ENCODE results near the gene KLHL6. TPM values are rescaled to one million over a fixed set of nuclear protein-coding genes. Genes with fewer than 3 reads are reported as not detected.
"Not testable (repeated sequence)": the region's sequence is repeated elsewhere in the genome, so short reads cannot be mapped to it uniquely, and the experiment has no call there.

KLHL6 gene
- total RNA-seq, 1 experiment from 2014 or later = not detected

DNA sequence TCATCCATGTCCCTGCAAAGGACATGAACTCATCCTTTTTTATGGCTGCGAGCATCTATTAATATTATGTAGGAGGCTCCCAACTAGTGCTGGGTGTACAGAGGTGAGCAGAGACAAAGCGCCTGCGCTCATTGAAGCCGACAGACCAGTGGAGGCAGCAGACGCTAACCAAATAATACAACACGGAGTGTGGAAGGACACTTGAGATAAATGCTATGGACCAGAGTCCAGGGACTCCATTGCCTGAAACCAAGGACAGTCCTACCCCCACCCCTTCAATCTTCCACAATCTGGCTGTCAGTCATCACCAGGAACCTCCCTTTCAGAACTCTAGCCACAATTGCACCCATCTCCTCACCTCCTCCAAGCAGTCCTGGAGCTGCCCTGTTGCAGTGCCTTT, 41.5 kb downstream of the KLHL6 start:
- in situ Hi-C loops (cut with HindIII; ENCODE audit: low sequenced_read_pairs) = no loop called here

DNA sequence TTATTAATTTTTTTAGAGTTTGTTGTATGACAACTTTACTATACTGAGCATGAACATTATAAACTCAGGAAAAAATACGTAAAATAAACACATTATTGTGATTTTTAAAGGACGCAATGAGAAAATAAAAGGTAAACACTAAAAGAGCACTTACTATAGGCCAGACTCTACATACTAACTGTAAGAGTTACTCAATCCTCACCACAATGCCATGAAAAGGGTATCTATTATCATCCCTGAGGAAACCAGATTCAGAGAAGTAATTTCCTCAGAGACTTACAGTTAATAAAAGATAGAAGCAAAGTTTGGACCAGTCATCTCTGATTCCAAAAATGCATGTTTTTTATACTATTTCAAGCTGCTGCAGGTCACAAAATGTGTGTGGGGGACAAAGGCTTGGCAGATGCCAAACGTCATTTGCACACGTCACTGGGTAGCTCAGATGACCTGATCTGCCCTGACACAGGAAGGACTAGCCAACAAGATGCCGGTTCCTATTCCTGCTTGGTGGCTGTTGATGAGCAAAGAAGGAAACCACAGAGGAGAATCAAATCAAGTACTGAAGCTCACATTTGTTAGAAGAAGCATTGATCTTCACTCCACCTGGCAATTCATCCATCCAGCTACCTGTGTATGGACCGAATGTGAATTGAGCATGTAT, 42.3 kb downstream of the KLHL6 start:
- DNase-seq (ENCODE audit: low spot score) = no peak
- in situ Hi-C loops (cut with HindIII; ENCODE audit: low sequenced_read_pairs) = no loop called here

More for the DNA sequence above, 41.5 kb downstream of the KLHL6 start:
- no peak for DNase-seq (ENCODE audit: low spot score)

DNA sequence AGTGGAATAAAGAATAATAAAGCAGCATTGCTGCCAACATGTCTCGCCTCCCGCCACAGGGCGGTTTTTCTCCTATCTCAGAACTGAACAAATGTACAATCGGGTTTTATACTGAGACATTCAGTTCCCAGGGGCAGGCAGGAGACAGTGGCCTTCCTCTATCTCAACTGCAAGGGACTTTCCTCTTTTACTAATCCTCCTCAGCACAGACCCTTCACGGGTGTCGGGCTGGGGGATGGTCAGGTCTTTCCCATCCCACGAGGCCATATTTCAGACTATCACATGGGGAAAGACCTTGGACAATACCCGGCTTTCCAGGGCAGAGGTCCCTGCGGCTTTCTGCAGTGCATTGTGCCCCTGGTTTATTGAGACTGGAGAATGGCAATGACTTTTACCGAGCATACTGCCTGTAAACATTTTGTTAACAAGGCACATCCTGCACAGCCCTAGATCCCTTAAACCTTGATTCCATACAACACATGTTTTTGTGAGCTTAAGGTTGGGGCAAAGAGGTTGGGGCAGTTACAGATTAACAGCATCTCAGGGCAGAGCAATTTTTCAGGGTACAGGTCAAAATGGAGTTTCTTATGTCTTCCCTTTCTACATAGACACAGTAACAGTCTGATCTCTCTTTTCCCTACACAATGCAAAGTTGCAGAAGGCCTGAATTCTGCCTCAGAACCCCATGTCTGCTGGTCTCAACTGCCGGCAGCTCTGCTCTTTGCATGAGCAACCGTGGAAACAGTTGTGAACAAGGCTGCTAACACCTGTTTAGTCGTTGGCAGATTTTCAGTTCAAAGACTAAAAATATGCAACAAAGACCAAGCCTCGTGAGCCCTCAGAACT, 44.0 kb downstream of the KLHL6 start:
- DNase-seq (ENCODE audit: low spot score); in situ Hi-C loops (cut with HindIII; ENCODE audit: low sequenced_read_pairs): not testable (repeated sequence)

DNA sequence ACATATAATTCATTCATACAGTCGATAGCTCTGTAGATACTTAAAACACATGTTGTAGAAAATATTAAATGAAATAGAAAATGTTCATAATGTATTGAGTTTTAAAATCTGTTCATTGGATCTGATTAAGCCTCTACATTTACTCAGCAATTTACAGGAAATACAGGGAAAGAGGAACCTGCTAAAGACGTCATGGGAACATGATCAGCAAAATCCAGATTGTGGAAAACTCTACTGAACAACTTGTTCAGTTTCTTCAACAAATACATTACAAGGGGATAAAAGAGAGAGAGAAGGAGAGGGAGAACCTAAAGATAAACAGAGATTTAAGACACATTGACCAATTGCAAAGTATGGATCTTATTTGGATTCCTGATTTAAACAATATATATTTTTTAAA, 46.7 kb downstream of the KLHL6 start:
- in situ Hi-C loops (cut with HindIII; ENCODE audit: low sequenced_read_pairs) = no loop called here
- DNase-seq (ENCODE audit: low spot score) = no peak

DNA sequence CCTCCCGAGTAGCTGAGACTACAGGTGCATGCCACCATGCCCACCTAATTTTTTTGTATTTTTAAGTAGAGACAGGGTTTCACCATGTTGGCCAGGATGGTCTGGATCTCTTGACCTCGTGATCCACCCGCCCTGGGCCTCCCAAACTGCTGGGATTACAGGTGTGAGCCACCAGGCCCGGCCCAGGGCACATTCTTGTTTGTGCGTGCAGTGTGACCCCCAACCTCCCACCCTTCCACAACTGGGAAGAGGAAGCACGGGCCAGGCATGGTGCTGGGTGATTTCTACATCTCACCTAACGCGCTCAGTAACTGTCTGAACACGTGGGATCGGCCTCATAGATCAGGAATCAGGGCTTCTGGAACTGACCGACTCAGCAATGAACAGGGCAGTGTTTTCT, 48.0 kb downstream of the KLHL6 start:
- in situ Hi-C loops (cut with HindIII; ENCODE audit: low sequenced_read_pairs) = no loop called here
- DNase-seq (ENCODE audit: low spot score) = no peak

DNA sequence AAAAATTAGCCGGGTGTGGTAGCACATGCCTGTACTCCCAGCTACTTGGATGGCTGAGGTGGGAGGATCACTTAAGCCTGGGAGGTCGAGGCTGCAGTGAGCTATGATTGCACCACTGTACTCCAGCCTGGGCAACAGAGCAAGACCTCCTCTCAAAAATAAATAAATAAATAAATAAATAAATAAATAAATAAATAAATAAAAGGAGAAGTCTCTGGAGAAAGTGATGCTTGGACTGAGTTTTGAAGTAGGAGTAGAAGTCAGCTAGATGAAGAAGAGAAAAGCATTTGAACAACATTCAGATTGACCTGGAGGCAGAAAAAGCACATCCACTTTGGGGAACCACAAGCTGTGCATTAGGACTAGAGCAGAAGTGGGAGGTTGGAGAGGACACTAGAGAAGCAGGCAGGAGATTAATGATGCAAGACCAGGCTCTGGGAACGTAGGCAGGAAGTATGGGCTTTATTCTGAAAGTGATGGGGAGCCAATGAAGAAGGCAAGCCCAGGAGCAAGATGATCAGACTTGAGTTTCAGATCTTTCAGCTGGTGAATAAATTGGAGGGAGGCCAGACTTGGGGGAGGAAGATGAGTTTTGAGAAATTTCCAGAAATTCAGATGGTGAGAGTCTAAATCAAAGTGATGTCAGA, 48.7 kb downstream of the KLHL6 start:
- DNase-seq (ENCODE audit: low spot score) = no peak
- in situ Hi-C loops (cut with HindIII; ENCODE audit: low sequenced_read_pairs) = no loop called here

DNA sequence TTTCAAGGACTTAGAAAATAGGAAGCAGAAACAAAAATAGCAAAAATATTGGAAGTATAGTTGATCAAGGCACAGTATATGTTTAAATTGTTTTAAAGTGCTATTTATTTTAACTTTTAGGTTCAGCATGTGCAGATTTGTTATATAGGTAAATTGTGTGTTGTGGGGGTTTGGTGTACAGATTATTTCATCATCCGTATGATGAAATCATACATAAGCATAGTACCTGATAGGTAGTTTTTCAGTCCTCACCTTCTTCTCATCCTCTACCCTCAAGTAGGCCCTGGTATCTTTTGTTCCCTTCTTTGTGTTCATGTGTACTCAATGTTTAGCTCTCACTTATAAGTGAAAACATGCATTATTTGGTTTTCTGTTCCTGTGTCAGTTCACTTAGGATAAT, 50.9 kb downstream of the KLHL6 start:
- DNase-seq (ENCODE audit: low spot score) = no peak
- in situ Hi-C loops (cut with HindIII; ENCODE audit: low sequenced_read_pairs) = no loop called here

DNA sequence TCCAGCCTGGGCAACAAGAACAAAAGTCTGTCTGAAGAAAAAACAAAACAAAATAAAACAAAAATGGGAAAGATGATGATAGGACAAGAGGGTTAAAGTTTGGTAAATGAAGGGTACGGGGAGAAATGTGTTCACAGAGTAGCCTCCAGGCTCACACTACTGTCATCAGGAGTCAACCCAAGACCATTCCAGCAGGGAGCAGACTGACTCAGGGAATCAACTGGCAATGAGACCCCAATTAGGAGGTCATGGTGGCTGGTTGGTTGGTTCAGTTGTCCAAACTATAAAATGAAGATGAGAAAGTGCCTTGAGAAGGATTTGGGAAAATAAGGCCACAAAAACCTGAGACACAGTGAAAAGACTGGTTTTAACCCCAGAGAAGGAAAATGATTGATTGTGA, 51.8 kb downstream of the KLHL6 start:
- no peak for DNase-seq (ENCODE audit: low spot score)

DNA sequence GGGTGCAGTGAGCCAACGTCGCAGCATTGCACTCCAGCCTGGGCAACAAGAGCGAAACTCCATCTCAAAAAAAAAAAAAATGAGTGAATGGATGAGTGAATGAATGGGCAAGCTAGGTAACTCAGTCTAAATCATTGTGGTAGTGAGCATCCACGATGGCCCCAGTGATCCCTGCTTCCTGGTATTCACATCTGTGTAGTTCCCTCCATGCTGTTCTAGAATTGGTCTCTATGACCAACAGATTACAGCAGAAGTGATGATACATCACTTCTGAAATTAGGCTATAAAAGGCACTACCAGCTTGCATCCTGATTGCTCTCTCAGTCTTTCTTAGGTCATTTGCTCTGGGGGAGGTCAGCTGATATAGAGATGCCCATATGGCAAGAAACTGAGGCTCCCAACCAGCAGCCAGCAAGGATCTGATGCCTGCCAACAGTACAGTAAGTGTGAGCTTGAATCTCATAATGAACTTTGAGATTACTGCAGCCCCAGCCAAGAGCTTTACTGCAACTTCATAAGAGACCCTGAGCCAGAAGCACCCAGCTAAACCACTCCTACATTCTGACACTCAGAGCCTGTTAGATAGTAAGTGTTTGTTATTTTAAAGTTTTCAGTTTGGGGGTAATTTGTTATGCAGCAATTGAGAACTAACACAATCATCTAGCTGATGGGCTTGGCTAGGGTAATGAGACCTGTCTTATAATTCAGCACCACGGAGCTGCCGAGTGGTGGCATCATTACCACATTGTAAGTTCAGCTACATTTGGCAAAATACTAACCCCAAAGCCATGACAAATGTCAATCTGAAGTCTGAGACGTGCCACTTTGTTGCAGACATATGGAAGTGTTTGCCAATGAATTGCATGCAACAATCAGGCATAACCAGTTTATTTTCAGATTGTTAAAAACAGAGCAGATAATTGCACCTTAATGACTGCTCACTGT, 53.0 kb downstream of the KLHL6 start:
- in situ Hi-C loops (cut with HindIII; ENCODE audit: low sequenced_read_pairs) = no loop called here
- DNase-seq (ENCODE audit: low spot score) = peak; percentile 34

More for the DNA sequence above, 51.8 kb downstream of the KLHL6 start:
- in situ Hi-C loops (cut with HindIII; ENCODE audit: low sequenced_read_pairs) = no loop called here

DNA sequence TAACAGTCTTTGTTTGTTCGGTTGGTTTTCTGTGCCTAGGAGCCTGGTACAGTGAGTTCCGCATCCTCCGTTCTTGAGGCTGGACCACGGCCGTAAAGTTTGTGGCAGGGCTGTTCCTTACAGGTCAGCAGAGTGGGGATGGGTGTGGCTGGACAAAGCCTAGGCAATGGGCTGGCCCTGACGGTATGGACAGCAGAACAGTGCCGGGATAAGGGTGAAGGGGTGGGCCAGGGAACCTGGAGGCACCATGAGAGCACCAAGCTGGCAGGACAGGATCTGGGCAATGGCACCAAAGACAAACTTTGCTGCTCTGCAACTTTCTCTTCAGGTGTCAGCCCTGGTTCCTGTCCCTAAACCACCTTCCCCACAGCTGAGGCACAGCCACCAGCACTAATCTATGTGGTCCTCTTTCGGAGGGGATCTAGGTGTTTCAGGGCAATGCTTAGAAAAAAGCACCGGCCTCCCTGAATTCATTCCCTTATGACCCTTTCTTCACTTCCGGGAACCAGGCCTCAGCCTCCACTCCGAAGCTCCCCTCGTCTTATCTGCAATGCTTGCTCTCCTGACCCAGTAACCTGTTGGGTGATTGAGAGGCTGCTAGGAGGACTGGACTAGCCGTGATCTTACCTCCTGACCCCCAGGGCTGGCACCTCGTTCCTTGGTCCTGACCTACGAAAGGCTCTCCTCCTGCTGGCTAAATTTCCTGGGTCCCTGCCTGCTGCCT, 54.4 kb downstream of the KLHL6 start:
- no peak for DNase-seq (ENCODE audit: low spot score)
- in situ Hi-C loops (cut with HindIII; ENCODE audit: low sequenced_read_pairs) = no loop called here

DNA sequence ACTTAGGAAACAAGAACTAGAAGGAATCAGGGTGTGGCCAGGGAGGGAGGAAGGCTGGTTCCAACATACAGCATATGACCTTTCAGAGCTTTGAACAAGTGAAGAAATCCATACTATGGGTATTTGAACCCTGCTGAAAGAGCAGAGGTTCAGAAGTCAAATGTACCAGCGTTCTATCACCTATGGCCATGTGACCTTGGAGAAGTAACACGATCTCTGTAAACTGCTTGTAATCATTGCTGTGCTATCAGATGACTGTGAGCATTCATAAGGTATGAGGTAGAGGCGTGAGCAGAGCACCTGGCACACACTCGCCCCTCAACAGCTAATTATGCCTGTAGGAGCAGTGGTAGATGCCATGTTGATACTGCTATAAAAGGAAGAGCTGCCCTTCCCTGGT, 55.2 kb downstream of the KLHL6 start:
- in situ Hi-C loops (cut with HindIII; ENCODE audit: low sequenced_read_pairs) = no loop called here
- no peak for DNase-seq (ENCODE audit: low spot score)

DNA sequence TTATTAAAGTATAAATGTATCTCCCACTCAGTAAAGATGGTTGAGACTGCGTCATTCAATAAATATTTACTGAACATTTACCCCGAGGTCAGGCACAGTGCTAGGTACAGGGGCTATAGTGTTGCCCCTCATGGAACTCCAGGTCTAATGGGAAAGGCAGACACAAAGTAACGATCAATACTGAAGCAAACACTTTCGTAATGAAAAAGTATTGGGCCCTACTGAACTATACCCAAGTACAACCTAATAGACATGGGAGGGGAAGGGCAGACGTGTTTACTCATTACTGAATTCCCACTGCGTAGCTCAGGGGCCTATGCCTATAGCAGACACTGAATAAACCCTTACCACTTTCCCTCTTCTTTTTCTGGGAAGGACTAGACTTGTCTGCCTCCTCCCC, 56.9 kb downstream of the KLHL6 start:
- in situ Hi-C loops (cut with HindIII; ENCODE audit: low sequenced_read_pairs) = no loop called here
- DNase-seq (ENCODE audit: low spot score) = no peak

DNA sequence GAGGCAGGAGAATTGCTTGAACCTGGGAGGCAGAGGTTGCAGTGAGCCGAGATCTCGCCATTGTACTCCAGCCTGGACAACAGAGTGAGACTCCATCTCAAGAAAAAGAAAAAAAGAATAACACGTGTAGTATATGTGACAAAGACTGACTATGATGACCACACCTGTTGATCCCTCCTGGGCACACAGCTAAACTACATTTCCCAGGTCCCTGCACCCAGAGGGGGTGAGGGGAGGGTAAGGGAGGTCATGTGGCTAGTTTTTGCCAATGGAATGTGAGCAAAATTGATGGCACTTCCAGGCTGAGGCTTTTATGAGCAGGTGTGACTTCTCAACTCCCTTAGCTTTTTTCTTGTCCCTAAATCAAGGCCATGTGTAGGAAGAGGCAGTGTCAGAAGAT, 58.2 kb downstream of the KLHL6 start:
- in situ Hi-C loops (cut with HindIII; ENCODE audit: low sequenced_read_pairs) = no loop called here
- no peak for DNase-seq (ENCODE audit: low spot score)

DNA sequence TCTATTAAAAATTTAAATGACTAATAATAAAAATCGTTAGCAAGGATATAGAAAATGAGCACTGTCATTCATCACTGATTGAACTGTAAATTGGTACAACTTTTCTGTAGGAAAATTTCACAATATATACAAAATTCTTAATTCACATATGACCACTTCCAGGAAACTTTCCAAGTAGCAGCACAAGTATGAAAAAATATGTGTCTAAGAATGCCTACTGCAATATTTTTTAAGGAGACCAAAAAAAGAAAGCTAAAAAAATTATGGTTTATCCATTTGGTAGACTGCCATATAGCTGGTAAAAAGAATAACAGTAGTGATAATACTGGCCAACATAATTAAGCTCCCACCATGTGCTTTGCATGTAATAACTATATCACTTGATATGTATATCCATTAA, 59.2 kb downstream of the KLHL6 start:
- DNase-seq (ENCODE audit: low spot score) = no peak
- in situ Hi-C loops (cut with HindIII; ENCODE audit: low sequenced_read_pairs) = no loop called here

DNA sequence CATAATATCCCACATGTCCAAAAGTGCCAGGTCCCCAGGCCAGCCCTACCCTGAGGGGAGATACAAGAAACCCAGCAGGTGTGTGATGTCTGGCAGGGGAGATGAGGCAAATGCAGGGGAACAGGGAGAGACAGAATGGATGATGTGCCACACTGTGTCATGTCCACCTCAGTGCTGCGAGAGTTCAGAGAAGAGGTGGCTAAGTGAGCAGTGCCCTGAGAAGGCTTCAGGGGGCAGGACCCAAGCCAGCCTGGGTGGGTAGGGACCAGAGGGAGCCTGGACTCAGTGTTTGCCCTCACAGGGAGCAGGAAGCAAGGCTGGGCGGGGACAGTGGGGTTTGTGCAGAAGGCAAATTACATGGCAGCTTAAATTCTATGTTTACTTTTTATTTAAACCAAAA, 61.2 kb downstream of the KLHL6 start:
- in situ Hi-C loops (cut with HindIII; ENCODE audit: low sequenced_read_pairs) = no loop called here
- DNase-seq (ENCODE audit: low spot score) = no peak

DNA sequence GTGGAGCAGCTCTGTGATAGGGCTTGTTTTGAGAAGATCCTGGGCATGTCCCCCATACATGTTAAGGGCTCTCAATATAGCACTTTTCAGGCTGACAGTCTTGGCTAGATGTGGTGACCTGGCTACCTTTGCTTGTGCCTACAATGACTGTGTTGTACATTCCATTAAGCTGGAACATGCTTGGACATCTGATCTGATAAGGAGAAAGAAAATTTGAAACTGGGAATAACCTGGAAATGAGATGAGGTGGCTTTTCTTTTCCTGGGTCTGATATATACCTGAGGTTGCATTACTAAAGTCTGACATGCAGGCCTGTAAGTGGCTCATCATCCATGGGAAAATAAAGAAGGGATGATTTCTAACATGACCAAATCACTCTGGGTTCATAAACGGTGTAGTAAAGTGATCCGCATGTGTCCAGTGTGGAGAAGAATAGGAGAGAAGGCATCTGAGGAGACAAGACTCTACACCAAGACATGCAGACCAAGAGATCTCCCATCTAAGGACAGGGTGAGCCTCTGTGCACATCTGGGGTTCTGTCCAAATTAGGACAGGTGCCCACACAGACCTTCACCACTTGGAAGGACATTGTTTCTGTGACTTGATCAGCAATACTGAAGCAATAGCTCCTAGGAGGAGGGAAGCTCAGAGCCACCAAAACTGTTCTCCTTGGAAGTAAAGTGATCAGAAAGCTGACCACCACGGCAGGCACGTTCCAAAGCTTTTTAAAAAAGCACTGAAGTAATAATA, 62.0 kb downstream of the KLHL6 start:
- in situ Hi-C loops (cut with HindIII; ENCODE audit: low sequenced_read_pairs) = no loop called here
- no peak for DNase-seq (ENCODE audit: low spot score)

DNA sequence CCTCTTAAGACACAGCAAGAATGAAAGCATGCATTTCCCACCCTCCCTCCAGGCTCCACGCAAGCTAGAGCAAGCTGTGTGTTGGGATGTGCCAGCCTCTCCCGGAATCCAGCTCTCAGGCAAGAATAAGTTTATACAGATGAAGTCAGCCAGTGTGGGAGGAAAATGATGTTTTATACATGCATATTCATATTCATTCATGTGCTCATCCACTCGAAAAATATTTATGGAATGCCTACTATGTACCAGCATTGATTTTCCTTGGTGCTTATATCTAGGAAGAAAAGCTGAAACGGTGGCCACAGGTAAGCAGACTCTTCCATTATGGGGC, 62.7 kb downstream of the KLHL6 start:
- in situ Hi-C loops (cut with HindIII; ENCODE audit: low sequenced_read_pairs) = no loop called here

More for the DNA sequence above, 62.7 kb downstream of the KLHL6 start:
- no peak for DNase-seq (ENCODE audit: low spot score)

Data from G401 (cell line).